ENCODE measurements around the gene ZNF221.

- TF ChIP-seq CTCF (IDR thresholded peaks at IDR 0.05) (no peak), ZFX (IDR thresholded peaks at IDR 0.05; ENCODE audit: borderline replicate concordance) (no peak)
Measured at GRCh38 chr19:43936188-43936587, 14.8 kb upstream of the ZNF221 start.
